GM10266 (cell line): ENCODE measurements around the gene TTLL5.
A peak's percentile ranks its signal among the peaks of the same experiment; 100 is the strongest.

Experiments
- DNase-seq: peaks from one replicate; pipeline ENCODE4 v3.0.0; 2012; ENCODE audit errors: extremely low spot score
- CTCF ChIP-seq: IDR thresholded peaks from 2 replicates; pipeline ENCODE4 v1.5.1; 2012; ENCODE audit warnings: mild to moderate bottlenecking, low read depth; ENCODE audit not compliant: control insufficient read depth, insufficient read depth; ENCODE audit errors: missing control alignments

The TTLL5 gene

DNA sequence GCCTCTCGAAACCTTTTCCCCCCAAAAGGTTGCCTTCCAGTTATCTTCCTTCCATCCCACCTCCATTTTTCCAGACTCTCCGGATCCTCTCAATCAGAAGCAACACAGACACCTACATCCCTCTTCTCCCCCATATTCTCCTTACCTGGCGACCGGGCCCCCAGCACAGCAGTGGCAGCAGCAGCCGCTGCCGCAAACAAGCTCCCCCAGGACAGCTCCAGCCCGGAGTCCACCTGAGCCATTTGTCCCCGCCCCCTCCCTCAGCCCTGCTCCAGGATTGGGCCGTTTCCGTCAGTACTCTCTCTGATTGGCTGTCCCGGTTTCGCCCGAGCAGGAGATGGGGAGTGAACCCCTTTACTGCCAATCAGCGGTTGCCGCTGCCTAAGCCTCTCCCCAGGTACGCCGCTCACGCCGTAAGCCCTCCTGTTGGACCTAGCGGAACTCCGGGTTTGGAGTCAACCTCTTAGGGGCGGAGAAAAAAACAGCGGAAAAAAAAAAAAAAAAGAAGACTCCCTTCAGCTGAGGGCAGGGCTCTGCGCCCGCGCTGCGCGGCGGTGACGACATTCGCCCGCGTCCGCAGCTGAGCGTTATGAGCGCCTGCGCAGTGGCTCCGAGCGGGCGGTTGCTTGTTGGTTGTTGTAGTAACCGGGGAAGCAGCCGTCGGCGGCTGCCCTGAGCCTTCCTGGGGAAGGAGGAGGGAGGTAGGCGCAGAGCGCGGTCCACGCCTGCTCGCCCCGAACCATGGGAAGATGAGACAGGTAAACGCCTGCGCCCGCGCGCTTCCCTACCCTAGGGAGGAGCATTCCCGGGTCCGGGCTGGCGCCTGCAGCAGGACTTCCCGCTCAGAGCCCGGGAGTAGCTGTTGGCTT lies at the start of gene TTLL5, which contains the start of gene ERG28:
TSS of gene TTLL5 (plus strand) at position 617 of the 869 bp plus-strand sequence. CDS start 1,904 bp downstream, outside the sequence.
TSS of gene ERG28 (minus strand) at position 247 of the 869 bp plus-strand sequence. CDS start 3,374 bp downstream, outside the sequence.
- DNase-seq = peak; percentile 95
- no peak for TF ChIP-seq CTCF

DNA sequence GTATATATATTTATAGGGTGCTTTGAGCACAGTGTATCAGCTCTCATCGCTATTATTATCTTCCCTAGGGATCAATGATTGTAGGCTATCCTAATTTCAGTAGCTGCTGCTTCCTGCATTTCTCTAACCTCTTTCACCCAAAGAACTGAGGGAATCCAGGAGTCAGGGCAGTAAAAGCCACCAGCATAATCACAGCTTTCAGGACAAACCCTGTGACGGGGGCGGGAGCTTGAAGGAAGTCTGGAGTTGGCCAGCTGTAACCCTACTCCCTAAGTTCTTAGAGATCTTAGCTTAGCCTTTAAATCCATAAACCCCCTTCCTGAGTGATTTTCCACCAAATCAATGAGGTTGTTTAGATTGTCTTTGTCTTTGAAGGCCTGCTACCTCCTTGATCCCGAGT lies 48.9 kb upstream of the TTLL5 start:
- no peak for TF ChIP-seq CTCF
- no peak for DNase-seq

- no peak for DNase-seq
- TF ChIP-seq CTCF = no peak
Measured at GRCh38 chr14:75614179-75614578, 46.9 kb upstream of the TTLL5 start.

DNA sequence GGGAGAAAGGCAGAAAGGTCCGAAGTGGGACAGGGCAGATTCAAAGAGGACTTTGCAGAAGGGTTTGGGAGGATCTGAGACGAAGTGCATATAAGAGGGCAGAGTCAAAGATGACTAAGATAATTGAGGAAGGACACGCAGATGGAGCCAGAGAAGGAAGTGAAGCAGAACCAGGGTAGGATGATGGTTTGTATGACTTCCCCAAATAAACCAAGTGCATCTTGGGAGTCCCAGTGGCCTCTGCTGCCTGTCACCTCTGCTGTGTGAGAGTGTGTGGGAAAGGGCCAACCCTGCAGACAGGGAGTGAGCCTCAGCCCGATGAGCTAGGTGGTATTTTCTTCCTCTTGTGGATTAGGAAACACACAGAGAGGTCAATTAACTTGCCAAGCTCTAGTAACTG lies 45.8 kb upstream of the TTLL5 start:
- no peak for TF ChIP-seq CTCF
- peak; percentile 17 for DNase-seq

GRCh38 chr14:75619548-75619947 lies 41.5 kb upstream of the TTLL5 start:
- no peak for TF ChIP-seq CTCF
- no peak for DNase-seq

DNA sequence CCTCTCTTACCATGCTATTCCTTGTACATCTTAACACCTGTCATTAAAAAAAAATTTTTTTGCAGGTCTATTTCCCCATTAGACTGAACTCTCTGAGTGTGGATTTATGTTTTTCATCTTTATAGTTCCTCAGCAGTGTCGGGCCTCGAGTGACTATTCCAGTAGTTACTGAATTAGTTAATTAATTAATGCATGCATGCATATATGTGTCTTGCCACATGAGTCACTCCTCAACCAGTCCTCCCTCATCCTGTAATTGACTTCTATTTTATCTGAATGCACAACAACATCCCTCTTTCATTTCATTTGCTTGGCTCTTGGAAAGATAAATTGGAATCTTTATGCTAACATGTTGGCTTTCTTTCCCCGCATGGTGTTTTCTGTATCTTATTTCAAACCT lies 36.0 kb upstream of the TTLL5 start:
- DNase-seq = no peak
- no peak for TF ChIP-seq CTCF

- TF ChIP-seq CTCF = no peak
Measured at GRCh38 chr14:75626396-75626795, 34.6 kb upstream of the TTLL5 start.

More at GRCh38 chr14:75626396-75626795, 34.6 kb upstream of the TTLL5 start:
- DNase-seq = no peak
